GM13976 (cell line): ENCODE results near the gene CT47C1.
"Not testable (repeated sequence)": the region's sequence is repeated elsewhere in the genome, so short reads cannot be mapped to it uniquely, and the experiment has no call there.

ENCODE experiments used
- DNase-seq: peaks from one replicate; pipeline ENCODE4 v3.0.0; 2012; ENCODE audit warnings: low spot score
- CTCF ChIP-seq: IDR thresholded peaks from 2 replicates; pipeline ENCODE4 v1.5.1; 2012; ENCODE audit warnings: borderline replicate concordance, mild to moderate bottlenecking; ENCODE audit not compliant: insufficient read depth; ENCODE audit errors: extremely low read depth, missing control alignments, control extremely low read depth
- in situ Hi-C: fragments of 300-500 bp; cut with MboI; formaldehyde crosslinking; loops from one replicate; pipeline ENCODE4 v1.12.0; 2022; ENCODE audit warnings: low sequenced_read_pairs, mixed read lengths, inconsistent platforms; ENCODE audit not compliant: unreplicated experiment

The CT47C1 gene

GRCh38 chrX:119072744-119073143, at the start of gene CT47C1:
CT47C1 (plus strand) TSS chrX:119072993; CDS start chrX:119073226, 233 bp downstream.
- in situ Hi-C loops: no loop called here
- TF ChIP-seq CTCF: no peak
- DNase-seq: no peak

GRCh38 chrX:119025900-119026299, 46.9 kb upstream of the CT47C1 start:
- TF ChIP-seq CTCF: no peak
- no peak for DNase-seq
- in situ Hi-C loops: no loop called here

GRCh38 chrX:119026344-119026743, 46.4 kb upstream of the CT47C1 start:
- in situ Hi-C loops, DNase-seq: not testable (repeated sequence)

GRCh38 chrX:119027960-119028732, 44.6 kb upstream of the CT47C1 start:
- in situ Hi-C loops, DNase-seq: not testable (repeated sequence)

GRCh38 chrX:119028733-119029330, 44.0 kb upstream of the CT47C1 start:
- in situ Hi-C loops: no loop called here
- no peak for DNase-seq
- TF ChIP-seq CTCF: no peak

- DNase-seq, in situ Hi-C loops: not testable (repeated sequence)
These were observed 43.1 kb upstream of the CT47C1 start for GRCh38 chrX:119029656-119030055.

- in situ Hi-C loops: no loop called here
- no peak for TF ChIP-seq CTCF
- no peak for DNase-seq
These were observed 41.8 kb upstream of the CT47C1 start for GRCh38 chrX:119030990-119031389.

GRCh38 chrX:119036107-119037029, 36.4 kb upstream of the CT47C1 start:
- DNase-seq: no peak
- no peak for TF ChIP-seq CTCF
- in situ Hi-C loops: no loop called here
